Effector memory CD8-positive, alpha-beta T cell (primary cell): ENCODE results near the gene MTO1.
A peak's percentile ranks its signal among the peaks of the same experiment; 100 is the strongest.
"Not testable (repeated sequence)": the region's sequence is repeated elsewhere in the genome, so short reads cannot be mapped to it uniquely, and the experiment has no call there.

Experiments used
- ATAC-seq: fragments of 150-1000 bp; cut with Tn5 transposase; replicated peaks from 2 replicates; pipeline ENCODE4 v1.10.0; 2021; ENCODE audit warnings: mild to moderate bottlenecking, moderate library complexity
- DNase-seq, 3 experiments: peaks; one replicate each; pipeline ENCODE4 v3.0.0; 2021
- H3K27ac Mint-ChIP-seq, 2 donors: one replicate each; pipeline ENCODE4 v1.8.0; 2022; ENCODE audit warnings: mild to moderate bottlenecking in 2 of 2, mixed read lengths in 2 of 2, moderate library complexity in 2 of 2
- H3K27me3 Mint-ChIP-seq, 2 donors: one replicate each; pipeline ENCODE4 v1.8.0; 2022; ENCODE audit warnings: mixed read lengths in 2 of 2
- H3K36me3 Mint-ChIP-seq: one replicate; pipeline ENCODE4 v1.8.0; 2022; ENCODE audit warnings: mild to moderate bottlenecking, moderate library complexity, mixed read lengths; ENCODE audit not compliant: insufficient read depth
- H3K4me1 Mint-ChIP-seq, 2 donors: one replicate each; pipeline ENCODE4 v1.8.0; 2022; ENCODE audit warnings: low read depth in 2 of 2, mixed read lengths in 2 of 2
- H3K4me3 Mint-ChIP-seq, 2 donors: one replicate each; pipeline ENCODE4 v1.8.0; 2022; ENCODE audit warnings: mild to moderate bottlenecking in 2 of 2, mixed read lengths in 2 of 2, moderate library complexity in 2 of 2
- H3K9me3 Mint-ChIP-seq, 2 donors: one replicate each; pipeline ENCODE4 v1.8.0; 2022; ENCODE audit warnings: mixed read lengths in 2 of 2

The MTO1 gene

GRCh38 chr6:73471686-73472290 lies 10.3 kb downstream of the MTO1 start:
- Mint-ChIP-seq H3K27me3 (no peaks in the 10 kb centered on the region), H3K4me3 (peak overlapping the region; percentile 43 to 53), H3K4me1 (peaks cover 0 to 17% of the 10 kb centered on the region in 2 donors), H3K27ac (peak overlapping the region; percentile 71 to 90), H3K36me3 (peaks cover 83% of the 10 kb centered on the region), H3K9me3 (no peaks in the 10 kb centered on the region)
- no peak for ATAC-seq
- no peak for DNase-seq

GRCh38 chr6:73476723-73477122 lies 15.2 kb downstream of the MTO1 start:
- Mint-ChIP-seq H3K9me3 (no peaks in the 10 kb centered on the region), H3K27ac (no peak overlapping the region), H3K4me1 (peaks cover 0 to 8% of the 10 kb centered on the region in 2 donors), H3K4me3 (no peak overlapping the region), H3K36me3 (peaks cover 88% of the 10 kb centered on the region), H3K27me3 (no peaks in the 10 kb centered on the region)
- ATAC-seq (no peak), DNase-seq (no peak)

- DNase-seq (no peak), ATAC-seq (no peak)
- Mint-ChIP-seq H3K4me1 (peaks cover 0 to 4% of the 10 kb centered on the region in 2 donors), H3K27ac (peak overlapping the region in 1 of 2 donors; percentile 41), H3K36me3 (peaks cover 89% of the 10 kb centered on the region), H3K9me3 (no peaks in the 10 kb centered on the region), H3K27me3 (no peaks in the 10 kb centered on the region), H3K4me3 (no peak overlapping the region)
These were observed 15.9 kb downstream of the MTO1 start for GRCh38 chr6:73477407-73477806.

GRCh38 chr6:73481969-73482368 lies 20.4 kb downstream of the MTO1 start:
- H3K27me3 Mint-ChIP-seq: no peaks in the 10 kb centered on the region
- H3K27ac Mint-ChIP-seq: no peak overlapping the region
- H3K4me1 Mint-ChIP-seq: peaks cover 1 to 4% of the 10 kb centered on the region in 2 donors
- no peak for ATAC-seq
- DNase-seq: no peak
- H3K9me3 Mint-ChIP-seq: no peaks in the 10 kb centered on the region
- no peak overlapping the region for H3K4me3 Mint-ChIP-seq
- peaks cover 88% of the 10 kb centered on the region for H3K36me3 Mint-ChIP-seq

GRCh38 chr6:73484438-73484837 lies 22.9 kb downstream of the MTO1 start:
- Mint-ChIP-seq H3K27ac (no peak overlapping the region), H3K4me3 (no peak overlapping the region), H3K9me3 (no peaks in the 10 kb centered on the region), H3K36me3 (peaks cover 91% of the 10 kb centered on the region), H3K4me1 (peaks cover 1 to 4% of the 10 kb centered on the region in 2 donors), H3K27me3 (no peaks in the 10 kb centered on the region)
- DNase-seq (no peak), ATAC-seq (no peak)

GRCh38 chr6:73487473-73487872 lies 25.9 kb downstream of the MTO1 start:
- H3K36me3 Mint-ChIP-seq: peaks cover 84% of the 10 kb centered on the region
- no peaks in the 10 kb centered on the region for H3K9me3 Mint-ChIP-seq
- H3K27me3 Mint-ChIP-seq: no peaks in the 10 kb centered on the region
- peaks cover 0 to 1% of the 10 kb centered on the region in 2 donors for H3K4me1 Mint-ChIP-seq
- no peak overlapping the region for H3K4me3 Mint-ChIP-seq
- DNase-seq (no peak), ATAC-seq (no peak)
- H3K27ac Mint-ChIP-seq: no peak overlapping the region

- H3K27ac Mint-ChIP-seq: peak overlapping the region in 1 of 2 donors; percentile 49
These were observed 29.8 kb downstream of the MTO1 start for GRCh38 chr6:73491377-73491776.

GRCh38 chr6:73497915-73498314 lies 36.4 kb downstream of the MTO1 start:
- no peak overlapping the region for H3K4me3 Mint-ChIP-seq
- DNase-seq (no peak), ATAC-seq (no peak)
- H3K27ac Mint-ChIP-seq: no peak overlapping the region
- no peaks in the 10 kb centered on the region for H3K27me3 Mint-ChIP-seq
- no peaks in the 10 kb centered on the region for H3K9me3 Mint-ChIP-seq
- no peaks in the 10 kb centered on the region for H3K4me1 Mint-ChIP-seq
- peaks cover 84% of the 10 kb centered on the region for H3K36me3 Mint-ChIP-seq

More at GRCh38 chr6:73491377-73491776, 29.8 kb downstream of the MTO1 start:
- Mint-ChIP-seq H3K9me3 (no peaks in the 10 kb centered on the region), H3K4me1 (no peaks in the 10 kb centered on the region), H3K36me3 (peaks cover 78% of the 10 kb centered on the region), H3K4me3 (no peak overlapping the region), H3K27me3 (no peaks in the 10 kb centered on the region)
- no peak for ATAC-seq
- DNase-seq: no peak

- Mint-ChIP-seq H3K27me3 (no peaks in the 10 kb centered on the region), H3K9me3 (no peaks in the 10 kb centered on the region), H3K4me1 (peaks cover 3 to 5% of the 10 kb centered on the region in 2 donors), H3K4me3 (no peak overlapping the region), H3K27ac (peak overlapping the region; percentile 26 to 62), H3K36me3 (peaks cover 63% of the 10 kb centered on the region)
- DNase-seq (no peak), ATAC-seq (no peak)
These were observed 41.7 kb downstream of the MTO1 start for GRCh38 chr6:73503027-73503772.

GRCh38 chr6:73504160-73504559 lies 42.6 kb downstream of the MTO1 start:
- Mint-ChIP-seq H3K27me3 (no peaks in the 10 kb centered on the region), H3K27ac (peak overlapping the region; percentile 1 to 26), H3K4me1 (peaks cover 3 to 5% of the 10 kb centered on the region in 2 donors), H3K4me3 (no peak overlapping the region), H3K9me3 (no peaks in the 10 kb centered on the region), H3K36me3 (peaks cover 53% of the 10 kb centered on the region)
- DNase-seq (no peak), ATAC-seq (no peak)

- no peak for ATAC-seq
- no peak for DNase-seq
- Mint-ChIP-seq H3K36me3 (peaks cover 47% of the 10 kb centered on the region), H3K4me3 (no peak overlapping the region), H3K27ac (no peak overlapping the region), H3K4me1 (peaks cover 3 to 5% of the 10 kb centered on the region in 2 donors), H3K27me3 (no peaks in the 10 kb centered on the region), H3K9me3 (no peaks in the 10 kb centered on the region)
These were observed 43.6 kb downstream of the MTO1 start for GRCh38 chr6:73505142-73505541.

GRCh38 chr6:73505705-73506104 lies 44.2 kb downstream of the MTO1 start:
- H3K27me3 Mint-ChIP-seq, H3K4me3 Mint-ChIP-seq, H3K4me1 Mint-ChIP-seq, H3K9me3 Mint-ChIP-seq, DNase-seq, H3K27ac Mint-ChIP-seq, ATAC-seq: not testable (repeated sequence)
- H3K36me3 Mint-ChIP-seq: peaks cover 46% of the 10 kb centered on the region

GRCh38 chr6:73506246-73506645 lies 44.7 kb downstream of the MTO1 start:
- ATAC-seq (no peak), DNase-seq (no peak)
- peaks cover 42% of the 10 kb centered on the region for H3K36me3 Mint-ChIP-seq
- H3K4me3 Mint-ChIP-seq: no peak overlapping the region
- no peaks in the 10 kb centered on the region for H3K27me3 Mint-ChIP-seq
- H3K4me1 Mint-ChIP-seq: peaks cover 3 to 5% of the 10 kb centered on the region in 2 donors
- no peaks in the 10 kb centered on the region for H3K9me3 Mint-ChIP-seq
- H3K27ac Mint-ChIP-seq: no peak overlapping the region

- DNase-seq: no peak
- Mint-ChIP-seq H3K27me3 (no peaks in the 10 kb centered on the region), H3K36me3 (peaks cover 33% of the 10 kb centered on the region), H3K4me3 (no peak overlapping the region), H3K9me3 (no peaks in the 10 kb centered on the region), H3K27ac (no peak overlapping the region), H3K4me1 (peaks cover 0 to 3% of the 10 kb centered on the region in 2 donors)
- no peak for ATAC-seq
These were observed 47.2 kb downstream of the MTO1 start for GRCh38 chr6:73508776-73509175.
